IMR-90 (cell line): ENCODE measurements around the gene HEATR5A. TPM values are rescaled to one million over a fixed set of nuclear protein-coding genes. Genes with fewer than 3 reads are reported as not detected.

ENCODE experiments used
- ATAC-seq: fragments of 200-7000 bp; cut with Tn5 transposase; 2 replicates; pipeline ENCODE4 v1.9.1; 2020; ENCODE audit warnings: low read depth, mild to moderate bottlenecking, moderate library complexity
- BruUV-seq: library from RNA; stranded (reverse); fragments of 400-500 nt; replicated peaks from 2 replicates; lab custom pipeline; 2021; lab: Mats Ljungman, UMichigan
- CTCF ChIA-PET: fragments of 300-600 bp; formaldehyde crosslinking; extraction: SDS; loops from one replicate; lab custom pipeline; 2021; ENCODE audit warnings: antibody characterized with exemption; lab: Yijun Ruan, JAX
- POLR2A ChIA-PET: fragments of 300-600 bp; sonication (Branson Sonifier 250); formaldehyde crosslinking; loops from one replicate; lab custom pipeline; 2022; ENCODE audit warnings: antibody characterized with exemption; ENCODE audit not compliant: unreplicated experiment; lab: Charles Lee
- DNase-seq: peaks from one replicate; pipeline ENCODE4 v3.0.0; 2013
- H2AFZ ChIP-seq: replicated peaks from 2 replicates; pipeline ENCODE3; 2013; ENCODE audit warnings: low read length, mild to moderate bottlenecking; ENCODE audit not compliant: poor library complexity
- H2AK5ac ChIP-seq: 2 replicates; pipeline ENCODE4 v1.6.1; 2013; ENCODE audit warnings: low read depth, low read length, inconsistent platforms
- H2AK9ac ChIP-seq: replicated peaks from 2 replicates; pipeline ENCODE3; 2013; ENCODE audit warnings: mild to moderate bottlenecking, low read depth, low read length, moderate library complexity; ENCODE audit not compliant: poor library complexity
- H2BK120ac ChIP-seq: 2 replicates; pipeline ENCODE4 v1.6.1; 2013; ENCODE audit warnings: low read depth, low read length, inconsistent platforms
- H2BK15ac ChIP-seq: 3 replicates; pipeline ENCODE4 v1.6.1; 2013; ENCODE audit warnings: low read depth, low read length, inconsistent platforms
- H2BK20ac ChIP-seq: 2 replicates; pipeline ENCODE4 v1.6.1; 2013; ENCODE audit warnings: low read depth, mild to moderate bottlenecking, inconsistent platforms, low read length, moderate library complexity
- H2BK5ac ChIP-seq: 2 replicates; pipeline ENCODE4 v1.6.1; 2013; ENCODE audit warnings: mild to moderate bottlenecking, low read depth, low read length, inconsistent platforms; ENCODE audit not compliant: poor library complexity, severe bottlenecking
- H3K14ac ChIP-seq: replicated peaks from 2 replicates; pipeline ENCODE4 v1.6.1; 2013; ENCODE audit warnings: low read depth, low read length, inconsistent platforms
- H3K18ac ChIP-seq: 2 replicates; pipeline ENCODE4 v1.6.1; 2013; ENCODE audit warnings: low read depth, low read length, control low read depth
- H3K23ac ChIP-seq: 2 replicates; pipeline ENCODE4 v1.6.1; 2013; ENCODE audit warnings: low read depth, low read length, inconsistent platforms
- H3K27ac ChIP-seq: 2 replicates; pipeline ENCODE4 v1.5.1; 2013; ENCODE audit warnings: mild to moderate bottlenecking, control low read depth, low read length; ENCODE audit not compliant: insufficient read depth
- H3K27me3 ChIP-seq: 2 replicates; pipeline ENCODE4 v1.6.1; 2013; ENCODE audit warnings: low read length; ENCODE audit not compliant: control insufficient read depth, insufficient read depth
- H3K36me3 ChIP-seq: 2 replicates; pipeline ENCODE4 v1.6.1; 2013; ENCODE audit warnings: low read length, mixed read lengths; ENCODE audit not compliant: control insufficient read depth, insufficient read depth
- H3K4ac ChIP-seq: 2 replicates; pipeline ENCODE4 v1.6.1; 2013; ENCODE audit warnings: low read depth, low read length, inconsistent platforms
- H3K4me1 ChIP-seq: 2 replicates; pipeline ENCODE4 v1.6.1; 2013; ENCODE audit warnings: low read length, mixed read lengths; ENCODE audit not compliant: control insufficient read depth, insufficient read depth
- H3K4me2 ChIP-seq: 2 replicates; pipeline ENCODE4 v1.6.1; 2013; ENCODE audit warnings: low read depth, mild to moderate bottlenecking, control low read depth, low read length, moderate library complexity
- H3K4me3 ChIP-seq: 2 replicates; pipeline ENCODE4 v1.5.1; 2013; ENCODE audit warnings: low read depth, mild to moderate bottlenecking, control low read depth, low read length, moderate library complexity; ENCODE audit not compliant: insufficient read depth
- H3K56ac ChIP-seq: 2 replicates; pipeline ENCODE4 v1.6.1; 2013; ENCODE audit warnings: low read length, inconsistent platforms; ENCODE audit not compliant: insufficient read depth; ENCODE audit errors: extremely low read depth
- H3K79me1 ChIP-seq, 2 experiments: 2 replicates each; pipeline ENCODE4 v1.6.1; 2013; ENCODE audit warnings: low read length in 2 of 2, inconsistent platforms in 1 of 2, low read depth in 1 of 2
- H3K9ac ChIP-seq: 2 replicates; pipeline ENCODE4 v1.6.1; 2013; ENCODE audit warnings: low read depth, low read length, control low read depth
- H3K9me1 ChIP-seq: 2 replicates; pipeline ENCODE4 v1.6.1; 2013; ENCODE audit warnings: low read length, inconsistent platforms; ENCODE audit not compliant: insufficient read depth
- H3K9me3 ChIP-seq: 2 replicates; pipeline ENCODE4 v1.6.1; 2013; ENCODE audit warnings: low read length; ENCODE audit not compliant: control insufficient read depth, insufficient read depth
- H4K20me1 ChIP-seq: 2 replicates; pipeline ENCODE4 v1.6.1; 2013; ENCODE audit warnings: low read length, inconsistent platforms; ENCODE audit not compliant: insufficient read depth
- H4K5ac ChIP-seq: 2 replicates; pipeline ENCODE4 v1.6.1; 2013; ENCODE audit warnings: mild to moderate bottlenecking, low read depth, low read length, control low read depth
- H4K8ac ChIP-seq, 2 experiments: 2 replicates each; pipeline ENCODE4 v1.6.1; 2013; ENCODE audit warnings: low read depth in 2 of 2, low read length in 2 of 2, control low read depth in 1 of 2, inconsistent platforms in 1 of 2
- H4K91ac ChIP-seq: 2 replicates; pipeline ENCODE4 v1.6.1; 2013; ENCODE audit warnings: low read depth, low read length, inconsistent platforms; ENCODE audit not compliant: insufficient read depth
- CTCF ChIP-seq: conservative IDR thresholded peaks from 2 replicates; pipeline ENCODE4 v1.5.1; 2012; ENCODE audit warnings: mild to moderate bottlenecking, low read depth, low read length, improper control_type of control experiment
- ELK1 ChIP-seq: fragments of 150-350 bp; IDR thresholded peaks from 2 replicates; pipeline ENCODE4 v1.6.1; 2016; ENCODE audit warnings: low read depth, mild to moderate bottlenecking, low read length, moderate library complexity, borderline replicate concordance
- MXI1 ChIP-seq: IDR thresholded peaks from 2 replicates; pipeline ENCODE4 v1.6.1; 2012; ENCODE audit warnings: low read depth, mild to moderate bottlenecking, low read length, moderate library complexity, borderline replicate concordance
- POLR2A ChIP-seq: IDR thresholded peaks from 2 replicates; pipeline ENCODE4 v1.6.1; 2012; ENCODE audit warnings: mild to moderate bottlenecking, low read depth, low read length
- RAD21 ChIP-seq: IDR thresholded peaks from 2 replicates; pipeline ENCODE4 v1.6.1; 2012; ENCODE audit warnings: low read length, improper control_type of control experiment
- RFX5 ChIP-seq: IDR thresholded peaks from 2 replicates; pipeline ENCODE4 v1.8.0; 2012; ENCODE audit warnings: low read depth, mild to moderate bottlenecking, low read length, moderate library complexity
- WGBS, 2 experiments: methylation state at CpG; one replicate each; pipeline versions ENCODE4 v1.1.5 to v1.1.7; 2013; ENCODE audit warnings: missing lambda C conversion rate in 2 of 2; ENCODE audit not compliant: insufficient read length in 1 of 2; ENCODE audit errors: extremely low coverage in 2 of 2; 5-methylcytosine and 5-hydroxymethylcytosine counted together
- dilution Hi-C: fragments of 300-500 bp; cut with HindIII; formaldehyde crosslinking; loops from one replicate; pipeline ENCODE4 v1.14.3; 2018; ENCODE audit warnings: low sequenced_read_pairs; ENCODE audit not compliant: unreplicated experiment
- in situ Hi-C: fragments of 300-500 bp; cut with MboI; formaldehyde crosslinking; loops from 3 replicates; pipeline ENCODE4 v1.14.3; 2019; ENCODE audit warnings: low sequenced_read_pairs, inconsistent platforms, mixed read lengths
- intact Hi-C: fragments of 100-400 bp; cut with micrococcal nuclease; formaldehyde crosslinking; loops from 2 replicates; pipeline ENCODE4 v1.10.0; 2022
- polyA plus RNA-seq, 3 experiments: library from polyadenylated mRNA; depleted of rRNA; stranded (reverse); fragments of >200 nt; gene quantifications; 2 replicates each; pipeline ENCODE4 v1.2.3, GENCODE V29; 2012; ENCODE audit warnings: low replicate concordance in 1 of 3
- total RNA-seq: library from RNA; depleted of rRNA; stranded (reverse); fragments of >200 nt; gene quantifications from 2 replicates; pipeline ENCODE4 v1.2.3, GENCODE V29; 2012

HEATR5A gene
- total and polyA plus RNA-seq, 2 of the 4 experiments (the other 2 are of a cell fraction): 14.0 to 48.9 TPM

GRCh38 chr14:31405106-31405505, 15.2 kb downstream of the HEATR5A start:
- Histone ChIP-seq H3K27ac (no peak overlapping the region), H3K4me2 (no peak overlapping the region), H3K9ac (no peak overlapping the region), H3K4me1 (no peaks in the 10 kb centered on the region), H3K56ac (no peak overlapping the region), H3K79me1 (peaks cover 25 to 32% of the 10 kb centered on the region in 2 experiments), H2BK15ac (no peak overlapping the region), H3K9me1 (peaks cover 9% of the 10 kb centered on the region; the same call in 1 of the 2 replicates), H4K8ac (no peak overlapping the region), H2AFZ (no peak overlapping the region), H2BK5ac (no peak overlapping the region), H2BK20ac (no peak overlapping the region), H2AK9ac (no peak overlapping the region), H4K20me1 (no peaks in the 10 kb centered on the region), H3K4ac (no peak overlapping the region), H2AK5ac (no peak overlapping the region), H3K23ac (no peak overlapping the region), H4K91ac (no peak overlapping the region), H3K4me3 (no peak overlapping the region), H2BK120ac (no peak overlapping the region), H3K9me3 (no peaks in the 10 kb centered on the region), H3K14ac (no peak overlapping the region), H4K5ac (no peak overlapping the region), H3K36me3 (peaks cover 5% of the 10 kb centered on the region), H3K18ac (no peak overlapping the region), H3K27me3 (no peaks in the 10 kb centered on the region)
- BruUV-seq: no TSS peak
- ATAC-seq (no peak), DNase-seq (no peak)
- CTCF ChIA-PET: no interaction called here
- in situ Hi-C loops: no loop called here
- POLR2A ChIA-PET: no interaction called here
- intact Hi-C loops: no loop called here
- TF ChIP-seq ELK1 (no peak), MXI1 (no peak), CTCF (no peak), POLR2A (no peak), RAD21 (no peak), RFX5 (no peak)
- 80% methylated on average over 1 of the region's 8 CpGs; no CpG with 5 or more reads in 1 of the 2 experiments for WGBS, 2 experiments
- dilution Hi-C loops: no loop called here
